Immature natural killer cell (primary cell): Measurements from ENCODE around the gene FLOT1. TPM values are rescaled to one million over a fixed set of nuclear protein-coding genes. Genes with fewer than 3 reads are reported as not detected.
"Not testable (repeated sequence)": the region's sequence is repeated elsewhere in the genome, so short reads cannot be mapped to it uniquely, and the experiment has no call there.

Source experiments
- DNase-seq, 3 donors: peaks; one replicate each; pipeline ENCODE4 v3.0.0; 2022; ENCODE audit warnings: mixed read lengths in 1 of 3
- H3K27ac Mint-ChIP-seq, 6 donors: one replicate each; pipeline ENCODE4 v1.8.0; 2020; ENCODE audit warnings: mixed read lengths in 6 of 6, mild to moderate bottlenecking in 5 of 6, inconsistent platforms in 4 of 6, moderate library complexity in 3 of 6
- H3K27me3 Mint-ChIP-seq, 3 donors: one replicate each; pipeline ENCODE4 v1.8.0; 2020 to 2021; ENCODE audit warnings: low read depth in 3 of 3, mild to moderate bottlenecking in 3 of 3, mixed read lengths in 3 of 3, moderate library complexity in 3 of 3, inconsistent platforms in 1 of 3
- H3K36me3 Mint-ChIP-seq, 3 donors: one replicate each; pipeline ENCODE4 v1.8.0; 2020; ENCODE audit warnings: mixed read lengths in 3 of 3, inconsistent platforms in 2 of 3, mild to moderate bottlenecking in 2 of 3
- H3K4me1 Mint-ChIP-seq, 2 donors: one replicate each; pipeline ENCODE4 v1.8.0; 2020; ENCODE audit warnings: inconsistent platforms in 2 of 2, mild to moderate bottlenecking in 2 of 2, mixed read lengths in 2 of 2, moderate library complexity in 1 of 2
- H3K4me3 Mint-ChIP-seq, 5 donors: one replicate each; pipeline ENCODE4 v1.8.0; 2020; ENCODE audit warnings: mild to moderate bottlenecking in 5 of 5, mixed read lengths in 5 of 5, inconsistent platforms in 3 of 5, moderate library complexity in 3 of 5
- H3K9me3 Mint-ChIP-seq, 6 donors: one replicate each; pipeline ENCODE4 v1.8.0; 2020; ENCODE audit warnings: mild to moderate bottlenecking in 6 of 6, mixed read lengths in 6 of 6, inconsistent platforms in 4 of 6, moderate library complexity in 3 of 6
- polyA plus RNA-seq, 3 donors: library from polyadenylated mRNA; unstranded; fragments of 300-500 nt; fragmentation: Illumina TruSeq; gene quantifications; one replicate each; pipeline ENCODE4 v1.2.3, GENCODE V29; 2021

Gene FLOT1
- polyA plus RNA-seq, 3 donors from 2014 or later = 148 to 214 (median 174) TPM

DNA sequence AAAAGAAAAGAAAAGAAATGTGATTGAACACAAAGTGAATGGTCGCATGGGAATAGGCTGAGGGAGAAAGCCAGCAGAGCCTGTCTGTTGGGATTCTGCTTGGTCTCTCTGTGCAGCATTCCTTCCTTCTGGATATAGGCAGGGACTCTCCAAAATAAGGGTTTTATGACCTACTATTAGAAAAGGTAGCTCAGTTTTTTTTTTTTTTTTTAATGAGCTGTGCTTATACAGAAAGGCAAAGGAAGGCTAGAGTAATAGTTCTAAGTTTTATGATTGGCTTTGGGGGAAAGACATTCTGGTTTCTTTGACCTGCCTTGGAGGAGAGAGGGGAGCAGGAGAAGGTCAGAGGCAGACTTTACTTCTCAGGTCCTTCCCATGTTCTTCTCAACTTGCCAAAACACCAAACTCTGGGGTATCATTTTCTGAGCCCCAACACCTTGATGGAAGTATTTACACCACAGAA is 20.7 kb upstream of the FLOT1 start:
- Mint-ChIP-seq H3K4me1 (peaks cover 3 to 4% of the 10 kb centered on the region in 2 donors), H3K9me3 (no peaks in the 10 kb centered on the region), H3K4me3 (no peak overlapping the region), H3K27me3 (peaks cover 2 to 5% (median 2%) of the 10 kb centered on the region in 3 donors), H3K36me3 (peaks cover 0 to 7% (median 0%) of the 10 kb centered on the region in 3 donors), H3K27ac (no peak overlapping the region)
- DNase-seq = no peak

DNA sequence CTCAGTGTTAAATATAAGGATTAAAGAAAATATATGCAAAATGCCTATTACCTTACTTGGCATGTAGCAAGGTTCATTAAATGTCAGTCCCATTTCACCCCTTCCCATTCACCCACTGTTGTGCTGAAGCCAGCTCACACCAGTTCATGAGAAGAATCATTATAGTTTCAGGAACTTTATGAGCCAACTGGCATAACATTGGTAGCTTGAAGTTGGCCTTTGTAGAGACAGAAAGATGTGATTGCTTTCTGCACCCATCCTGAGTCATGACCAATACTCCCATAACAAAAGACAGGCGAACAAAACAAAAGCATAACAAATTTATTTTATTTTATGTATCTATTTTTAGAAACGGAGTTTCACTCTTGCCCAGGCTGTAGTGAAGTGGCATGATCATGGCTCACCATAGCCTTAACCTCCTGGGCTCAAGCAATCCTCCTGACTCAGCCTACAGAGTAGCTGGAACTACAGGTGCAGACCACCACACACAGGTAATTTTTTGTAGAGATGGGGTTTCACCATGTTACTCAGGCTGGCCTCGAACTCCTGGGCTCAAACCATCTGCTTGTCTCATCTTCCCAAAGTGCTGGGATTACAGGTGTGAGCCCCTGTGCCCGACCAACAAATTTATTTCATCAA is 19.4 kb upstream of the FLOT1 start:
- Mint-ChIP-seq H3K27me3 (peaks cover 2 to 5% (median 4%) of the 10 kb centered on the region in 3 donors), H3K9me3 (no peaks in the 10 kb centered on the region), H3K27ac (no peak overlapping the region), H3K36me3 (peaks cover 0 to 7% (median 0%) of the 10 kb centered on the region in 3 donors), H3K4me1 (no peaks in the 10 kb centered on the region), H3K4me3 (no peak overlapping the region)
- DNase-seq = no peak

- H3K36me3 Mint-ChIP-seq = peaks cover 0 to 7% (median 0%) of the 10 kb centered on the region in 3 donors
- H3K4me3 Mint-ChIP-seq = no peak overlapping the region
- no peak for DNase-seq
- peaks cover 2 to 5% (median 2%) of the 10 kb centered on the region in 3 donors for H3K27me3 Mint-ChIP-seq
- H3K27ac Mint-ChIP-seq = no peak overlapping the region
- H3K4me1 Mint-ChIP-seq = no peaks in the 10 kb centered on the region
- H3K9me3 Mint-ChIP-seq = no peaks in the 10 kb centered on the region
Observed at GRCh38 chr6:30760549-30760948, 18.1 kb upstream of the FLOT1 start.

GRCh38 chr6:30759575-30760239 is 17.2 kb upstream of the FLOT1 start:
- no peaks in the 10 kb centered on the region for H3K4me1 Mint-ChIP-seq

DNA sequence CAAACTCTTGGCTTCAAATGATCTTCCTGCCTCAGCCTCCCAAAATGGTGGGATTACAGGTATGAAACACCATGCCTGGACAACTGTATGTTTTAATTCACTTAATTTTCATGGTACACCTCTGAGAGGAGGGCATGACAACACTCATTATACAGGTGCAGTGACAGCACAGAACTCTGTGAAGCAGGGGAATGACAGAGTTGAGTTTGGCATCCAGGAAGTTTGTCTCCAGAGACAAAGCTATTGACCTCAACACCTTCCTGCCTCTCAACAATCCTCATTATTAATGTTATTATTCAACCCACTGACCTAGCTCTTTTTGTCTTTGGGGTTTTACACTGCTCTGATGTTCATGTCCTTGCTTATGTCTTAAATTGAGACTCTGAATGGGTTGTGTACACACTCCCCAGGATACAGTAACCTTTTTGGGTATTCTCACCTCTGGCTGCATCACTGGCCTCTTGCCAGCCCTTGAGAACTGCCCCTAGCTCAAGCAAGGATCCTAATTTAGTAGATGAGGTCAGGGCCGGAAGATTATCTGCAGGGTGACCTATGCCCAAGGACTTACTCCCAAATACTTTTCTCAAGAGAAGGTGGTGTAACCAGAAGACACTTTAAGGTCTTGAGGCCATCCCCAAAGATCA is 14.9 kb upstream of the FLOT1 start:
- Mint-ChIP-seq H3K27ac (no peak overlapping the region), H3K36me3 (no peaks in the 10 kb centered on the region), H3K4me1 (no peaks in the 10 kb centered on the region), H3K27me3 (peaks cover 0 to 5% (median 2%) of the 10 kb centered on the region in 3 donors), H3K4me3 (no peak overlapping the region), H3K9me3 (no peaks in the 10 kb centered on the region)
- no peak for DNase-seq

More at GRCh38 chr6:30759575-30760239, 17.2 kb upstream of the FLOT1 start:
- Mint-ChIP-seq H3K27ac (no peak overlapping the region), H3K27me3 (peaks cover 2 to 5% (median 2%) of the 10 kb centered on the region in 3 donors), H3K9me3 (no peaks in the 10 kb centered on the region), H3K36me3 (peaks cover 0 to 7% (median 0%) of the 10 kb centered on the region in 3 donors), H3K4me3 (peak overlapping the region in 1 of 5 donors; percentile 18)
- no peak for DNase-seq

- not testable (repeated sequence) for H3K9me3 Mint-ChIP-seq, H3K4me1 Mint-ChIP-seq, H3K27ac Mint-ChIP-seq, H3K4me3 Mint-ChIP-seq, DNase-seq, H3K27me3 Mint-ChIP-seq, H3K36me3 Mint-ChIP-seq
Observed at GRCh38 chr6:30756405-30757003, 14.0 kb upstream of the FLOT1 start.

DNA sequence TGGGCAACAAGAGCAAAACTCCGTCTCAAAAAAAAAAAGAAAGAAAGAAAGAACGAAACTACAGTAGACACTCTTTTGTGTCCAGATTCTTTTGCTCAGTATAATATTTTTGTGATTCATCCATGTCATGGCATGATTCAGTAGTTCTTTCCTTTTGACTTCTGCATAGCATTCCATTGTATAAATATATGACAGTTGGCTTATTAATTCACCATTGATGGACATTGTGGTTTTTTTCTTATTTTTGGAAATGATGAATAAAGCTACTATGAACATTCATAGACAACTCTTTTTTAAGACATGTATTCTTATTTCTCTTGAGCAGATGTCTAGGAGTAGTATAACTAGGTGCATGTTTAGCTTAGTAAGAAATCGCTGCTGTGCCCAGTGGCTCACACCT is 12.1 kb upstream of the FLOT1 start:
- no peaks in the 10 kb centered on the region for H3K4me1 Mint-ChIP-seq
- H3K27me3 Mint-ChIP-seq = peaks cover 0 to 3% (median 2%) of the 10 kb centered on the region in 3 donors
- no peak overlapping the region for H3K27ac Mint-ChIP-seq
- H3K4me3 Mint-ChIP-seq = no peak overlapping the region
- no peaks in the 10 kb centered on the region for H3K36me3 Mint-ChIP-seq
- no peak for DNase-seq
- H3K9me3 Mint-ChIP-seq = no peaks in the 10 kb centered on the region

DNA sequence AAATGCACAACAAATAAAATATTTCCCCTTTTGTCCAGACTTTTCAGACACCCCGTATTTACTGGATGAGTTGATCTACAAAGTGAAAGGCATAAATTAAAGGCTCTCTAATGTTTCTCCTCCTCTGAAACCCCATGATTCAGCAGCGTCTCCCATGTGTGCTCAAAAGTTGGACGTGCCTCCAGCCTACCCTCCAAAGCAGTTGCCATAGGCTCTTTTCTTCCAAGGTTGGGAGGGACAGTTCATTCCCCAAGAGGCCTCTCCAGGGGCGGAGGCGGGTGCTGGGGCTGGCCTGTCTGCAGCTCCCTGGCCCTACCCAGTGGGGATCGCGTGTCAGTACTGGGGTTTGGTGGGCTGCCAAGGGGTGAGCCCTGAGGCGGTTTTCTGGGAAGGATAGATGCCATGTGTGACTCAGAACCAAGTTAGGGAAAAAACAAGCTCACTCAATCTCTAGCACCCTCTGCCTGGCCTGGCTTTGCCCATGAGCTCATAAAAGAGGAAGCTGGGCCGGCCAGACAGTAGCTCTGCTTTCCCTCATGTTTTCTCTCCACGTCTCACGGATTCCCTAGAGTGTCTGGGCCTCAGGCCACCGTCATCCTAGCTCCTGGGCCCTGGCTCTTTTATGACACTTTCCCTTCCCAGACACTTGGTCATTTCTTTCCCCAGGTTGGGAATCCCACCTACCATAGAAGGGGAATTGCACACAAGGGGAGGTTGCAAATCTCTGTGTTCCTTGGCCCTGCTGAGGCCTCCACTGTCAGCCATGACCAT is 9.9 kb upstream of the FLOT1 start:
- no peak for DNase-seq
- Mint-ChIP-seq H3K27me3 (peaks cover 0 to 2% (median 2%) of the 10 kb centered on the region in 3 donors), H3K36me3 (no peaks in the 10 kb centered on the region), H3K9me3 (peaks cover 0 to 1% (median 0%) of the 10 kb centered on the region in 6 donors), H3K27ac (no peak overlapping the region), H3K4me3 (no peak overlapping the region), H3K4me1 (no peaks in the 10 kb centered on the region)

- Mint-ChIP-seq H3K27me3 (peaks cover 0 to 2% (median 0%) of the 10 kb centered on the region in 3 donors), H3K9me3 (peaks cover 0 to 1% (median 0%) of the 10 kb centered on the region in 6 donors), H3K27ac (no peak overlapping the region), H3K4me1 (peaks cover 0 to 1% of the 10 kb centered on the region in 2 donors), H3K36me3 (no peaks in the 10 kb centered on the region), H3K4me3 (no peak overlapping the region)
- no peak for DNase-seq
Observed at GRCh38 chr6:30750379-30750668, 7.8 kb upstream of the FLOT1 start.

DNA sequence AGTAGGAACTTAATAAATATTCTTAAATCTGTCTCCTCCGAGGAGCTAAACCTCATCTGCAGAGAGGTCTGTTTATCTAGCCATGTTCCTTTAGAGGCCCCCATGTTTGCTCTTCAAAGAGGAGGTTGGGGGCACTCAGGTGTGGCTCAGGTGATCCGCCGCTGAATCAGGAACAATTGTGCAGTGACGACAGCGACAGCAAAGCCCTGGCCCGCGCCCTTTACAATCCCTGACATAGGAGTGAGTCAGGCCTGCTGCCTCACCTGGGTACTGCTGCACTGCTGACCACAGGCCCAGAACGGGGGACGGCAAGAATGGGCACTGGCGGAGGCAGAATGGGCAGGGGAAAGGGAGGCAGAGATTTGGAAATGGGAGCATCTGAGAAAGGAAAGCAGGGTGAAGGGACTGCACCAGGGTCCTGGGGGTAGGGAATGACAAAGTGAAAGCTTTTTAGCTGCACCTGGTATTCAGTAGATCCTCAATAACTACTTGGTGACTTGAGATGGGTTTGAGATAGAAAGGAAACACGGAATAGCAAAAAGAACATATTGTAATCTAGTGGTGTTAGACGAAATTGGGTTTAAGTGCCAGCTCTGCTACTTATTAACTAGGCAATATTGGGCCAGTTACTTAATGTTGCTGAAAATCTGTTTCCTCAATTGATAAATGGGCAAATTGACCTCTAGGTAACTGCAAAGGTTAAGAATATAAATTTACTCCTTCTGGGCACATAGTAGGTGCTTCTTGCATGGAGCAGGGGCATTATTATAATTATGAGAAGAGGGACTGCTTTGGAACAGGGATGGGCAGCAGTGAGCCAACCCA is 7.3 kb upstream of the FLOT1 start:
- DNase-seq = no peak

DNA sequence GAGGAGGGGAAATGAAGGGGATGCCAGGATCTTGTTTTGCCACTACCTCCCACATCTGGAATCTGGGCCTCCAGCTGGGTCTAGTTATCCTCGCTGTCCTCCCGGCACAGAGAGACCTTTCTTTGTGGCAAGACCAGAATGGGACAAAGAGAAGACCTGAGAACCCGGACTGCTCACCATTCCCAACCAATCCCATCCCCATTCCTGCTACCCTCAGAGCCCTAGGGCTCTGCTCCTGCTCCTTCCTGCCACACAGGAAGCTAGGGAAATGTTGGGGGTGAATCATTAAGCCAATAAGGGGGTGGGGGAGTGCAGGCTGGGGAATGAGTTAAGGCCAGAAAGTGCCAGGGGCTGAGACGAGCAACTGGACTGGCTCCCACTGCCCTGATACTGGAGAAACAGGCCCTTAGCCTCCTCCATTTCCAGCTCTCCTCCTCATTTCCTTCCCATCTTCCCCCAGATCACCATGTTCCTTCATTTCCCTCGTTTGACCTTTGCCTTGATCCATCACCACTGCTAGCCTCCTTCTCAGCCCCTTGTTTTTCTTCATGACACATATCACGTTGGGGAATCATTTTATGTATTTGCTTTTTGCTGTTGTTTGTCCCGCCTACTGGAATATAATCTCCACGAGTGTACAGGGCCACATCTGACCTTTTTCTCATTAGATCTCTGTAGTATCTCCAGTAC is 6.5 kb upstream of the FLOT1 start:
- no peaks in the 10 kb centered on the region for H3K36me3 Mint-ChIP-seq
- peaks cover 0 to 2% (median 2%) of the 10 kb centered on the region in 3 donors for H3K27me3 Mint-ChIP-seq
- DNase-seq = no peak
- H3K9me3 Mint-ChIP-seq = peaks cover 0 to 1% (median 0%) of the 10 kb centered on the region in 6 donors
- peaks cover 8 to 12% of the 10 kb centered on the region in 2 donors for H3K4me1 Mint-ChIP-seq
- peak overlapping the region in 1 of 6 donors; percentile 20 for H3K27ac Mint-ChIP-seq
- H3K4me3 Mint-ChIP-seq = no peak overlapping the region

More for the DNA sequence above, 7.3 kb upstream of the FLOT1 start:
- peaks cover 0 to 1% (median 0%) of the 10 kb centered on the region in 6 donors for H3K9me3 Mint-ChIP-seq
- H3K4me1 Mint-ChIP-seq = peaks cover 3 to 5% of the 10 kb centered on the region in 2 donors
- H3K27me3 Mint-ChIP-seq = peaks cover 0 to 2% (median 2%) of the 10 kb centered on the region in 3 donors
- no peaks in the 10 kb centered on the region for H3K36me3 Mint-ChIP-seq
- no peak overlapping the region for H3K4me3 Mint-ChIP-seq
- H3K27ac Mint-ChIP-seq = peak overlapping the region in 2 of 6 donors; percentile 6 to 29
